RWPE2 (cell line): ENCODE results near the gene RNF181.

Experiments
- ATAC-seq: fragments of 200-7000 bp; cut with Tn5 transposase; 3 replicates; pipeline ENCODE4 v1.9.1; 2021; ENCODE audit warnings: low read depth
- DNase-seq: peaks from one replicate; pipeline ENCODE4 v3.0.0-alpha.2; 2020; ENCODE audit warnings: low spot score
- H3K27ac ChIP-seq: fragments of 450-650 bp; 2 replicates; pipeline ENCODE4 v1.5.1; 2017; ENCODE audit warnings: mild to moderate bottlenecking; ENCODE audit not compliant: poor library complexity, severe bottlenecking
- H3K27me3 ChIP-seq: fragments of 250-450 bp; sonication (Bioruptor Pico); 2 replicates; pipeline ENCODE4 v1.5.1; 2021; ENCODE audit warnings: mild to moderate bottlenecking, moderate library complexity; ENCODE audit not compliant: insufficient read depth, poor library complexity, severe bottlenecking
- H3K36me3 ChIP-seq: fragments of 250-450 bp; sonication (Bioruptor Pico); 2 replicates; pipeline ENCODE4 v1.5.1; 2020; ENCODE audit warnings: low read depth, mild to moderate bottlenecking, moderate library complexity
- H3K4me1 ChIP-seq: fragments of 250-450 bp; sonication (Bioruptor Pico); 2 replicates; pipeline ENCODE4 v1.5.1; 2021; ENCODE audit warnings: mild to moderate bottlenecking, moderate library complexity; ENCODE audit not compliant: insufficient read depth, poor library complexity, severe bottlenecking
- H3K4me3 ChIP-seq: fragments of 250-450 bp; sonication (Bioruptor Pico); 2 replicates; pipeline ENCODE4 v1.5.1; 2021; ENCODE audit warnings: mild to moderate bottlenecking, moderate library complexity; ENCODE audit not compliant: severe bottlenecking
- H3K9me3 ChIP-seq: fragments of 250-450 bp; sonication (Bioruptor Pico); 2 replicates; pipeline ENCODE4 v1.5.1; 2021; ENCODE audit warnings: mild to moderate bottlenecking, moderate library complexity; ENCODE audit not compliant: severe bottlenecking
- TF ChIP-seq, protein P1 (sequence below): fragments of 450-650 bp; IDR thresholded peaks from one replicate; pipeline ENCODE4 v1.5.1; 2017; ENCODE audit warnings: mild to moderate bottlenecking, moderate library complexity; ENCODE audit not compliant: poor library complexity, severe bottlenecking

Gene RNF181

DNA sequence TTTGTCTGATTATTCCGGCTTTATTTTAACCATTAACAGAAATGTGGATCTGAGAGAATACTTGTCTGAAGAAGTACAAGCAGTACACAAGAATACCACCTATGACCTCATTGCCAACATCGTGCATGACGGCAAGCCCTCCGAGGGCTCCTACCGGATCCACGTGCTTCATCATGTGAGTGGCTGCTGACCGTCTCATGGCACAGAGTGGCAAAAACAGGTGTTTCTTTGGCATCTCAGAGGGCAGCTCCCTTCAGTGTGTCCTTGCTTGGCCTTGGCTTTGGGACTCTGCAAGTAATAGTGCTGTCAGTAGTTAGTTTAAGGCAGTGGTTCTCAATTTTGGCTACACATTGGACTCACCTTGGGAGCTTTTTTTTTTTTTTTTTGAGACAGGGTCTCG, 49.4 kb downstream of the RNF181 start:
- Histone ChIP-seq H3K27ac (no peak overlapping the region), H3K4me1 (peaks cover 8% of the 10 kb centered on the region), H3K9me3 (no peaks in the 10 kb centered on the region), H3K27me3 (no peaks in the 10 kb centered on the region), H3K4me3 (no peak overlapping the region), H3K36me3 (peaks cover 93% of the 10 kb centered on the region)
- ATAC-seq = no peak
- TF ChIP-seq, protein P1, sequence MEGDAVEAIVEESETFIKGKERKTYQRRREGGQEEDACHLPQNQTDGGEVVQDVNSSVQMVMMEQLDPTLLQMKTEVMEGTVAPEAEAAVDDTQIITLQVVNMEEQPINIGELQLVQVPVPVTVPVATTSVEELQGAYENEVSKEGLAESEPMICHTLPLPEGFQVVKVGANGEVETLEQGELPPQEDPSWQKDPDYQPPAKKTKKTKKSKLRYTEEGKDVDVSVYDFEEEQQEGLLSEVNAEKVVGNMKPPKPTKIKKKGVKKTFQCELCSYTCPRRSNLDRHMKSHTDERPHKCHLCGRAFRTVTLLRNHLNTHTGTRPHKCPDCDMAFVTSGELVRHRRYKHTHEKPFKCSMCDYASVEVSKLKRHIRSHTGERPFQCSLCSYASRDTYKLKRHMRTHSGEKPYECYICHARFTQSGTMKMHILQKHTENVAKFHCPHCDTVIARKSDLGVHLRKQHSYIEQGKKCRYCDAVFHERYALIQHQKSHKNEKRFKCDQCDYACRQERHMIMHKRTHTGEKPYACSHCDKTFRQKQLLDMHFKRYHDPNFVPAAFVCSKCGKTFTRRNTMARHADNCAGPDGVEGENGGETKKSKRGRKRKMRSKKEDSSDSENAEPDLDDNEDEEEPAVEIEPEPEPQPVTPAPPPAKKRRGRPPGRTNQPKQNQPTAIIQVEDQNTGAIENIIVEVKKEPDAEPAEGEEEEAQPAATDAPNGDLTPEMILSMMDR = no peak
- DNase-seq = no peak

- peaks cover 12% of the 10 kb centered on the region for H3K4me1 ChIP-seq
- peaks cover 93% of the 10 kb centered on the region for H3K36me3 ChIP-seq
- H3K4me3 ChIP-seq = no peak overlapping the region
- H3K27ac ChIP-seq = no peak overlapping the region
- TF ChIP-seq, protein P1 = no peak
- H3K27me3 ChIP-seq = no peaks in the 10 kb centered on the region
- no peak for DNase-seq
- no peaks in the 10 kb centered on the region for H3K9me3 ChIP-seq
- ATAC-seq = no peak
Measured at GRCh38 chr2:85646166-85646565, 50.6 kb downstream of the RNF181 start.
